MM.1S (cell line): ENCODE results near the gene SLC25A25.

ENCODE experiments used
- DNase-seq: peaks from one replicate; pipeline ENCODE4 v3.0.0-alpha.2; 2015
- H2AFZ ChIP-seq: fragments of 300-600 bp; sonication (generic); 2 replicates; pipeline ENCODE4 v1.6.0; 2016; ENCODE audit warnings: antibody characterized with exemption, low read length
- H3F3A ChIP-seq: fragments of 300-600 bp; sonication (generic); 2 replicates; pipeline ENCODE4 v1.6.1; 2016; ENCODE audit warnings: mild to moderate bottlenecking, antibody characterized with exemption, low read length, moderate library complexity, mixed read lengths; ENCODE audit not compliant: insufficient read depth
- H3K27ac ChIP-seq: fragments of 300-600 bp; sonication (generic); 2 replicates; pipeline ENCODE4 v1.5.1; 2016; ENCODE audit warnings: mild to moderate bottlenecking, low read length
- H3K27me3 ChIP-seq: fragments of 300-600 bp; sonication (generic); replicated peaks from 2 replicates; pipeline ENCODE4 v1.6.0; 2016; ENCODE audit warnings: low read length; ENCODE audit not compliant: insufficient read depth
- H3K36me3 ChIP-seq: fragments of 300-600 bp; sonication (generic); replicated peaks from 2 replicates; pipeline ENCODE4 v1.6.1; 2016; ENCODE audit warnings: mild to moderate bottlenecking, low read length, mixed read lengths; ENCODE audit not compliant: insufficient read depth
- H3K4me1 ChIP-seq: fragments of 300-600 bp; sonication (generic); 2 replicates; pipeline ENCODE4 v1.6.1; 2016; ENCODE audit warnings: low read length, mixed read lengths
- H3K4me2 ChIP-seq: fragments of 300-600 bp; sonication (generic); 2 replicates; pipeline ENCODE4 v1.6.0; 2016; ENCODE audit warnings: low read depth, low read length
- H3K4me3 ChIP-seq: fragments of 300-600 bp; sonication (generic); 2 replicates; pipeline ENCODE4 v1.5.1; 2016; ENCODE audit warnings: low read length, mixed read lengths
- H3K79me2 ChIP-seq: fragments of 300-600 bp; sonication (generic); 2 replicates; pipeline ENCODE4 v1.6.1; 2016; ENCODE audit warnings: mixed run types, low read length, mixed read lengths
- H3K9ac ChIP-seq: fragments of 300-600 bp; sonication (generic); 2 replicates; pipeline ENCODE4 v1.6.1; 2016; ENCODE audit warnings: low read length, mixed read lengths
- H3K9me2 ChIP-seq: fragments of 300-600 bp; sonication (generic); replicated peaks from 2 replicates; pipeline ENCODE4 v1.6.1; 2016; ENCODE audit warnings: mild to moderate bottlenecking, low read length, mixed read lengths; ENCODE audit not compliant: insufficient read depth
- H3K9me3 ChIP-seq: fragments of 300-600 bp; sonication (generic); replicated peaks from 2 replicates; pipeline ENCODE4 v1.6.1; 2016; ENCODE audit warnings: mild to moderate bottlenecking, low read length, mixed read lengths; ENCODE audit not compliant: insufficient read depth
- H4K20me1 ChIP-seq: fragments of 300-600 bp; sonication (generic); 2 replicates; pipeline ENCODE4 v1.6.1; 2016; ENCODE audit warnings: mild to moderate bottlenecking, low read length, moderate library complexity, mixed read lengths; ENCODE audit not compliant: insufficient read depth
- CTCF ChIP-seq: fragments of 300-600 bp; sonication (generic); IDR thresholded peaks from 2 replicates; pipeline ENCODE4 v1.5.1; 2016; ENCODE audit warnings: antibody characterized with exemption, low read length, mixed read lengths
- EZH2 ChIP-seq: fragments of 300-600 bp; sonication (generic); optimal IDR thresholded peaks from 2 replicates; pipeline ENCODE3; 2017; ENCODE audit warnings: low read depth, mild to moderate bottlenecking, antibody characterized with exemption, low read length, mixed read lengths
- EZH2phosphoT487 ChIP-seq: fragments of 300-600 bp; sonication (generic); IDR thresholded peaks from 2 replicates; pipeline ENCODE4 v1.6.1; 2018; ENCODE audit warnings: antibody characterized with exemption, low read length

The SLC25A25 gene

GRCh38 chr9:128055344-128056040, 12.5 kb upstream of the SLC25A25 start:
- no peaks in the 10 kb centered on the region for H3F3A ChIP-seq
- no peaks in the 10 kb centered on the region for H3K4me1 ChIP-seq
- H3K36me3 ChIP-seq: no peaks in the 10 kb centered on the region
- H3K9ac ChIP-seq: no peak overlapping the region
- no peak overlapping the region for H3K27ac ChIP-seq
- no peak overlapping the region for H2AFZ ChIP-seq
- no peak overlapping the region for H3K4me3 ChIP-seq
- no peaks in the 10 kb centered on the region for H3K9me3 ChIP-seq
- H3K9me2 ChIP-seq: no peaks in the 10 kb centered on the region
- no peaks in the 10 kb centered on the region for H4K20me1 ChIP-seq
- H3K27me3 ChIP-seq: no peaks in the 10 kb centered on the region
- H3K79me2 ChIP-seq: no peaks in the 10 kb centered on the region
- no peak overlapping the region for H3K4me2 ChIP-seq
- TF ChIP-seq EZH2phosphoT487 (no peak), EZH2 (no peak), CTCF (no peak)
- DNase-seq: no peak

- DNase-seq: no peak
- Histone ChIP-seq H3F3A (no peaks in the 10 kb centered on the region), H3K4me2 (no peak overlapping the region), H3K9me2 (no peaks in the 10 kb centered on the region), H3K9me3 (no peaks in the 10 kb centered on the region), H2AFZ (no peak overlapping the region), H3K79me2 (no peaks in the 10 kb centered on the region), H3K9ac (no peak overlapping the region), H3K27ac (no peak overlapping the region), H4K20me1 (no peaks in the 10 kb centered on the region), H3K4me3 (no peak overlapping the region), H3K36me3 (no peaks in the 10 kb centered on the region), H3K4me1 (no peaks in the 10 kb centered on the region), H3K27me3 (no peaks in the 10 kb centered on the region)
- TF ChIP-seq CTCF (no peak), EZH2phosphoT487 (no peak), EZH2 (no peak)
These were observed 11.9 kb upstream of the SLC25A25 start for GRCh38 chr9:128056086-128056485.

- Histone ChIP-seq H4K20me1 (no peaks in the 10 kb centered on the region), H3K9me2 (no peaks in the 10 kb centered on the region), H3K27me3 (no peaks in the 10 kb centered on the region), H3K79me2 (no peaks in the 10 kb centered on the region), H3K9ac (no peak overlapping the region), H3K4me1 (no peaks in the 10 kb centered on the region), H2AFZ (no peak overlapping the region), H3K4me2 (no peak overlapping the region), H3K4me3 (no peak overlapping the region), H3K36me3 (no peaks in the 10 kb centered on the region), H3K9me3 (no peaks in the 10 kb centered on the region), H3F3A (no peaks in the 10 kb centered on the region), H3K27ac (no peak overlapping the region)
- DNase-seq: no peak
- TF ChIP-seq EZH2phosphoT487 (no peak), EZH2 (no peak)
These were observed 10.9 kb upstream of the SLC25A25 start for GRCh38 chr9:128056887-128057723.
